A673 (cell line): ENCODE data around the gene RHOC. TPM values are rescaled to one million over a fixed set of nuclear protein-coding genes. Genes with fewer than 3 reads are reported as not detected.

Experiments used
- BruUV-seq: library from RNA; stranded (reverse); fragments of 400-500 nt; replicated peaks from 2 replicates; lab custom pipeline; 2021; lab: Mats Ljungman, UMichigan
- CTCF ChIA-PET: fragments of 300-600 bp; sonication (Branson Sonifier 250); formaldehyde crosslinking; loops from one replicate; lab custom pipeline; 2022; ENCODE audit warnings: antibody characterized with exemption; lab: Charles Lee
- POLR2A ChIA-PET: fragments of 300-600 bp; sonication (Branson Sonifier 250); formaldehyde crosslinking; loops from one replicate; lab custom pipeline; 2022; ENCODE audit warnings: antibody characterized with exemption; ENCODE audit not compliant: low non-redundant PET; lab: Charles Lee
- DNase-seq: peaks from one replicate; pipeline ENCODE4 v3.0.0-alpha.2; 2015; ENCODE audit warnings: low spot score
- H3K27ac ChIP-seq: fragments of 200-600 bp; sonication (generic); 2 replicates; pipeline ENCODE4 v1.5.1; 2016; ENCODE audit warnings: mixed run types, low read depth, mild to moderate bottlenecking, mixed read lengths, antibody characterized with exemption, low read length; ENCODE audit not compliant: poor library complexity, severe bottlenecking
- H3K27me3 ChIP-seq: fragments of 200-600 bp; sonication (generic); replicated peaks from 2 replicates; pipeline ENCODE4 v1.6.1; 2017; ENCODE audit warnings: mixed run types, low read depth, mild to moderate bottlenecking, mixed read lengths, antibody characterized with exemption, low read length; ENCODE audit not compliant: insufficient read depth, poor library complexity
- H3K36me3 ChIP-seq: fragments of 200-600 bp; sonication (generic); 2 replicates; pipeline ENCODE4 v1.6.1; 2016; ENCODE audit warnings: mixed run types, mild to moderate bottlenecking, mixed read lengths, antibody characterized with exemption, low read length; ENCODE audit not compliant: insufficient read depth, poor library complexity, severe bottlenecking
- H3K4me1 ChIP-seq: fragments of 200-600 bp; sonication (generic); 2 replicates; pipeline ENCODE4 v1.6.1; 2017; ENCODE audit warnings: mixed run types, mild to moderate bottlenecking, mixed read lengths, antibody characterized with exemption, low read length; ENCODE audit not compliant: insufficient read depth, poor library complexity, severe bottlenecking
- H3K4me3 ChIP-seq: fragments of 200-600 bp; sonication (generic); 2 replicates; pipeline ENCODE4 v1.5.1; 2016; ENCODE audit warnings: low read depth, mixed run types, mild to moderate bottlenecking, mixed read lengths, low read length; ENCODE audit not compliant: poor library complexity, severe bottlenecking
- H3K9me3 ChIP-seq: fragments of 200-600 bp; sonication (generic); 2 replicates; pipeline ENCODE4 v1.6.1; 2016; ENCODE audit warnings: mixed run types, low read depth, mild to moderate bottlenecking, mixed read lengths, antibody characterized with exemption, low read length; ENCODE audit not compliant: poor library complexity, severe bottlenecking
- CTCF ChIP-seq: fragments of 300-800, 200-600 bp; sonication (generic); conservative IDR thresholded peaks from 2 replicates; pipeline ENCODE4 v1.5.1; 2017; ENCODE audit warnings: low read depth, mild to moderate bottlenecking, antibody characterized with exemption, low read length, moderate library complexity, mixed read lengths
- EZH2 ChIP-seq: fragments of 200-600 bp; sonication (generic); IDR thresholded peaks from 2 replicates; pipeline ENCODE4 v1.6.1; 2017; ENCODE audit warnings: borderline replicate concordance, low read depth, mild to moderate bottlenecking, mixed read lengths, antibody characterized with exemption, low read length; ENCODE audit not compliant: poor library complexity, severe bottlenecking
- intact Hi-C: fragments of 100-400 bp; cut with micrococcal nuclease; formaldehyde crosslinking; loops from one replicate; pipeline ENCODE4 v1.10.0; 2022; ENCODE audit not compliant: unreplicated experiment
- total RNA-seq: library from RNA; stranded (reverse); gene quantifications from 2 replicates; pipeline ENCODE4 v1.2.3, GENCODE V29; 2021

RHOC gene
- total RNA-seq, 1 experiment from 2014 or later = 54.3 TPM

- H3K27me3 ChIP-seq = peaks cover 60% of the 10 kb centered on the region
- no peaks in the 10 kb centered on the region for H3K36me3 ChIP-seq
- no peak for DNase-seq
- ChIA-PET POLR2A (no interaction called here), CTCF (interaction anchor here (2.5 kb wide), 1 partner anchor 355 kb away, joined by 14 read pairs; the partner anchor contains the start of gene LRIG2)
- H3K9me3 ChIP-seq = no peaks in the 10 kb centered on the region
- TF ChIP-seq EZH2 = no peak
- TF ChIP-seq CTCF = no peak
- H3K27ac ChIP-seq = no peak overlapping the region
- peaks cover 19% of the 10 kb centered on the region for H3K4me1 ChIP-seq
- intact Hi-C loops = loop anchor here (2.0 to 5.0 kb wide), 2 partner anchors 355 to 960 kb away; partner anchors contain the start of gene LRIG2
- no TSS peak for BruUV-seq
- H3K4me3 ChIP-seq = no peak overlapping the region
These were observed 10.4 kb upstream of the RHOC start for GRCh38 chr1:112717263-112717873.

GRCh38 chr1:112716133-112716720, 9.3 kb upstream of the RHOC start:
- TF ChIP-seq EZH2 = no peak
- TF ChIP-seq CTCF = peak; percentile 96
- BruUV-seq = no TSS peak
- DNase-seq = peak; percentile 93
- Histone ChIP-seq H3K27me3 (peaks cover 56% of the 10 kb centered on the region), H3K27ac (no peak overlapping the region), H3K9me3 (no peaks in the 10 kb centered on the region), H3K4me3 (peak overlapping the region; percentile 52), H3K36me3 (no peaks in the 10 kb centered on the region), H3K4me1 (peaks cover 19% of the 10 kb centered on the region)
- intact Hi-C loops = loop anchor here (1.0 to 5.0 kb wide), 3 partner anchors 88 to 961 kb away; partner anchors contain the start of gene LRIG2
- ChIA-PET CTCF (interaction anchor here (0.5 to 2.5 kb wide), 7 partner anchors 11 to 357 kb away, joined by 3 to 14 read pairs (median 4); partner anchors contain the start of gene LRIG2), POLR2A (no interaction called here)

GRCh38 chr1:112715264-112716053, 8.5 kb upstream of the RHOC start, which contains the start of gene PPM1J:
Gene PPM1J, minus strand, starts transcription at chr1:112715332. Its CDS starts 31 bp downstream, at chr1:112715301.
- peak; percentile 91 for DNase-seq
- ChIA-PET CTCF (interaction anchor here (0.5 to 2.5 kb wide), 10 partner anchors 11 to 383 kb away, joined by 3 to 14 read pairs (median 4); partner anchors contain the start of gene LRIG2), POLR2A (no interaction called here)
- H3K27ac ChIP-seq = no peak within 1 kb of the TSS
- TF ChIP-seq CTCF = no peak
- no peak for TF ChIP-seq EZH2
- no TSS peak for BruUV-seq
- peak within 1 kb of the TSS; percentile 52 for H3K4me3 ChIP-seq
- no peaks in the 10 kb centered on the region for H3K9me3 ChIP-seq
- H3K27me3 ChIP-seq = peaks cover 48% of the 10 kb centered on the region
- peaks cover 19% of the 10 kb centered on the region for H3K4me1 ChIP-seq
- intact Hi-C loops = loop anchor here (1.0 to 5.0 kb wide), 4 partner anchors 89 to 962 kb away; partner anchors contain the start of gene LRIG2
- H3K36me3 ChIP-seq = no peaks in the 10 kb centered on the region
